Kidney (tissue), 14 donors: Measurements from ENCODE around the gene BAK1. TPM values are rescaled to one million over a fixed set of nuclear protein-coding genes. Genes with fewer than 3 reads are reported as not detected.

ENCODE experiments used
- DNase-seq, 5 donors: peaks; one replicate each; pipeline ENCODE4 v3.0.0-alpha.2; 2013 to 2020
- FAIRE-seq: peaks from 2 replicates; lab custom pipeline; 2012; peaks lifted over from hg19 to GRCh38; lab: Jason Lieb, UNC
- H3K27ac ChIP-seq, 2 donors: one replicate each; pipeline ENCODE4 v1.7.0; 2013; ENCODE audit warnings: low read depth in 2 of 2, low read length in 2 of 2, inconsistent platforms in 1 of 2
- H3K27me3 ChIP-seq: one replicate; pipeline ENCODE4 v1.7.1; 2013; ENCODE audit warnings: low read length, inconsistent platforms; ENCODE audit not compliant: control insufficient read depth, insufficient read depth
- H3K36me3 ChIP-seq, 3 donors: one replicate each; pipeline versions ENCODE4 v1.7.0 to v1.7.1; 2013; ENCODE audit warnings: low read length in 3 of 3, control low read depth in 1 of 3, inconsistent platforms in 1 of 3; ENCODE audit not compliant: insufficient read depth in 3 of 3, control insufficient read depth in 2 of 3
- H3K4me1 ChIP-seq, 3 donors: one replicate each; pipeline versions ENCODE4 v1.7.0 to v1.7.1; 2013; ENCODE audit warnings: low read length in 3 of 3, inconsistent platforms in 1 of 3, low read depth in 1 of 3; ENCODE audit not compliant: control insufficient read depth in 2 of 3, insufficient read depth in 2 of 3
- H3K4me3 ChIP-seq, 3 donors: one replicate each; pipeline versions ENCODE4 v1.7.0 to v1.8.1; 2013; ENCODE audit warnings: low read length in 3 of 3, control low read depth in 1 of 3, inconsistent platforms in 1 of 3
- H3K9ac ChIP-seq, 3 donors: one replicate each; pipeline versions ENCODE4 v1.7.0 to v1.7.1; 2013; ENCODE audit warnings: low read length in 3 of 3, control low read depth in 1 of 3, inconsistent platforms in 1 of 3
- H3K9me3 ChIP-seq, 3 donors: one replicate each; pipeline versions ENCODE4 v1.7.0 to v1.7.1; 2013; ENCODE audit warnings: low read length in 3 of 3, control low read depth in 1 of 3, inconsistent platforms in 1 of 3; ENCODE audit not compliant: control insufficient read depth in 2 of 3, insufficient read depth in 1 of 3
- CTCF ChIP-seq: IDR thresholded peaks from 3 replicates; pipeline ENCODE4 v1.5.1; 2012; ENCODE audit warnings: mild to moderate bottlenecking, moderate library complexity, borderline replicate concordance; ENCODE audit not compliant: insufficient read depth; ENCODE audit errors: extremely low read depth
- intact Hi-C: fragments of 100-400 bp; cut with DNase I; formaldehyde crosslinking; loops from one replicate; pipeline ENCODE4 v1.11.1; 2022
- polyA plus RNA-seq: library from polyadenylated mRNA; stranded (reverse); fragments of 350-450 nt; fragmentation: Illumina TruSeq; extraction: RNeasy Lipid Tissue Mini Kit (QIAGEN cat#74804); gene quantifications from one replicate; pipeline ENCODE4 v1.2.3, GENCODE V29; 2014; ENCODE audit warnings: low read depth, low replicate concordance; ENCODE audit not compliant: insufficient read depth
- total RNA-seq: library from RNA; stranded (reverse); fragmentation: NEBNext Ultra II Directional; extraction: Animal tissue kit (Norgen Biotek cat#: 25700); gene quantifications from one replicate; pipeline ENCODE4 v1.2.1, GENCODE V29; 2021
- donor health status: control.
- donor health status: control.
- donor health status: control.
- donor health status: control.
- donor health status: control.
- donor health status: DM: yes; HTN: yes; CAD: no.
- donor health status: Normal renal cell carcinoma (clear cell type).

BAK1 gene
- total and polyA plus RNA-seq, 2 donors from 2014 or later, result 22.3 to 26.7 TPM

- H3K9ac ChIP-seq, result no peak overlapping the region
- no peak for FAIRE-seq
- H3K4me1 ChIP-seq, result no peaks in the 10 kb centered on the region
- no peaks in the 10 kb centered on the region for H3K9me3 ChIP-seq
- intact Hi-C loops, result no loop called here
- H3K36me3 ChIP-seq, result no peaks in the 10 kb centered on the region
- no peak overlapping the region for H3K4me3 ChIP-seq
- DNase-seq, result no peak
- TF ChIP-seq CTCF, result no peak
- H3K27me3 ChIP-seq, result no peaks in the 10 kb centered on the region
- no peak overlapping the region for H3K27ac ChIP-seq
Observed at GRCh38 chr6:33613146-33613794, 33.2 kb upstream of the BAK1 start.

GRCh38 chr6:33610779-33611732 lies 31.0 kb upstream of the BAK1 start:
- FAIRE-seq (no peak), DNase-seq (peak; percentile 25 to 67 (median 66))
- Histone ChIP-seq H3K4me1 (no peaks in the 10 kb centered on the region), H3K27ac (no peak overlapping the region), H3K27me3 (no peaks in the 10 kb centered on the region), H3K9me3 (no peaks in the 10 kb centered on the region), H3K9ac (no peak overlapping the region), H3K4me3 (no peak overlapping the region), H3K36me3 (no peaks in the 10 kb centered on the region)
- intact Hi-C loops, result no loop called here
- no peak for TF ChIP-seq CTCF

- Histone ChIP-seq H3K4me1 (no peaks in the 10 kb centered on the region), H3K27ac (no peak overlapping the region), H3K9me3 (no peaks in the 10 kb centered on the region), H3K9ac (no peak overlapping the region), H3K27me3 (no peaks in the 10 kb centered on the region), H3K4me3 (no peak overlapping the region), H3K36me3 (no peaks in the 10 kb centered on the region)
- no peak for TF ChIP-seq CTCF
- DNase-seq (peak in 1 of 5 donors; percentile 72), FAIRE-seq (no peak)
- intact Hi-C loops, result no loop called here
Observed at GRCh38 chr6:33610067-33610466, 30.0 kb upstream of the BAK1 start.
